GM18907 (cell line): Measurements from ENCODE around the gene COL5A1.
"Not testable (repeated sequence)": the region's sequence is repeated elsewhere in the genome, so short reads cannot be mapped to it uniquely, and the experiment has no call there.

Experiments
- ATAC-seq: cut with Tn5 transposase; IDR thresholded peaks from one replicate; pipeline ENCODE4 v1.9.1; 2021; ENCODE audit warnings: mild to moderate bottlenecking, moderate library complexity; ENCODE audit not compliant: unreplicated experiment

COL5A1 gene

DNA sequence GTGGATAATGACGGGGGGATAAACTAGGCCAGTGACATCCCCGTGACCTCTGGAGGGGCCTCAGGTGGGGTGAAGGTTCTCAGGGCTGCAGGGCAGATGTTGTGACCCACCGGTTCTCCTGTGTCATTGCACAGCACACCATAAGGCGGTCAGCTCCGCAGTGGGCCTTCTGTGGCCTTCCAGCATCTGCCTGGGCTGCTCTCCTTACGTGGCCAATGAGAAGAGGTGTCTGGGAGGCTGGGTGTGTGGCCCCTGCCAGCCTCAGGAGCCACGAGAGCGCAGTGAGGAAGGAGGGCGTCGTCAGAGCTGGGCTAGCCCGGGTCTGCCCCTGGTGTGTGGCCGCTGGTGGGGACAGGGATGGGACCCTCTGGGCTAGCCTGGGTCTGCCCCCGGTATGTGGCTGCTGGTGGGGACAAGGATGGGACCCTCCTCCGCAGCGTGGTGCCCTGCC lies 48.7 kb downstream of the COL5A1 start:
- no peak for ATAC-seq

DNA sequence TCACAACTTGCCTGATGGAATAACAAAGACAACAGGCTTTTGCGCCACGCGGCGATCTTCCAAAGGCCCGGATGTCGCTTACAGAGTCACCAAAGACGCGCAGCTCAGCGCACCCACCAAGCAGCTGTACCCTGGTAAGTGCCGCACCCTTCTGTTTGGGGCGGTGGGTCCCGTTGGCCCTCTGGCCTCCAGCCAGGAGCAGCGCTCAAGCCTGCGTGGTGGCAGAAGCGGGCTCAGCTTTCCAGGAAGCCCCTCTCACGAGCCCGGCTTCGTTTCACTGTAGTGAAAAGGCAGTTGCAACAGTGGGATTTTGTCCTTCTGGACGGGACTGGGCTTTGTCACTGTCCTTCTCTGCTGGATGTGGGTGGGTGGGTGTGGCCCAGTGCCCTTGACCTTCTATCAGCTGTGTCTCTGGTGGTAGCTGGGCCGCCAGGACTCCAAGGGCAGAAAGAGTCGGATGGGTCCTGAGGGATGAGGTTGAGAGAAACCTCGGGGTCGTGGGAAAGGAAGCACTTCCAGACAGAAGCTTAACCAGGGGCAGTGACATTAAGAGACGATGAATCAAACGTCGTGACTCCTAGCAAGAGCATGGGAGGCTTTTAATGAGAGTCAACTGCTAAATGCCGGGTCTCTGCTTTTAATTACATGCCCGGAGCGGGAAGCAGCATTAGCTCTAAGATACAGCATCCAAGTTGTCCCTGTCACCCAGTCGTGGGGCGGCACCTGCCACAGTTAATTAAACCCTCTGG lies 49.5 kb downstream of the COL5A1 start:
- ATAC-seq = no peak

GRCh38 chr9:134691695-134692572 lies 50.3 kb downstream of the COL5A1 start:
- ATAC-seq = no peak

GRCh38 chr9:134692573-134692860 lies 50.9 kb downstream of the COL5A1 start:
- ATAC-seq = no peak

- no peak for ATAC-seq
These were observed 51.4 kb downstream of the COL5A1 start for GRCh38 chr9:134693011-134693410.

DNA sequence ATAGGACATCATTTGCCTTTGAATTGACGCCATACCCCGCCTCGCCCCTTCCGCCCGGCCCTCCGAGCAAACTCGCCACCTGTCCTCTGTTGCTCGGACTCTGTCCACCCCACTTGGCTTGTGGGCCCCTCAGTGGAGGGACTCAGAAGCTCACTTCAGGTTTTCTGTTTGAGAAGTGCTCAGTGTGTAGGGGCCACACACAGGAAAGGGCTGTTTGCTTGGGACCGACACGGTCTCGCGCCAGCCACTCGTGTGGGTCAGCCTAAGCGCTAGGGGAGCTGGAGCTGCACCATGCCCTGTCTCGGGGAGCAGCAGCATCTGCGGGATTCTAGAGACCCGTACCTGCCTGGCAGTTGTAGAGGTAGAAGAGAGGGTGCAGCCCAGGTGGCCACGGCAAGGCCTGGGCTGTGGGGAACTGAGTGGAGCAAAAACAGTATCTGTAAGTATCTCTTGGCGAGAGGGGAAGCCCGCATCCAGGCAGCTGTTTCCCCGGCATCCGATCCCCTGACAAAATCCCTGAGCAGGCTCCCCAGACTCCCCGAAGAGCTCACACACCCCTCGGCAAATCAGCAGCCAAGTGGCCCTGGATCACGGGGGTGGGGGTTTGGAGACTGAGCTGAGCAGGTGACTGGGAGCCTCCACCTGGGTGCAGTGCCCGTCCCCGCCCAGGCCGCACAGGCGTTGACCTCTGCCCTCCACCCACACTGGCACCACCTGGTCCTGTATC lies 52.2 kb downstream of the COL5A1 start:
- ATAC-seq = no peak

DNA sequence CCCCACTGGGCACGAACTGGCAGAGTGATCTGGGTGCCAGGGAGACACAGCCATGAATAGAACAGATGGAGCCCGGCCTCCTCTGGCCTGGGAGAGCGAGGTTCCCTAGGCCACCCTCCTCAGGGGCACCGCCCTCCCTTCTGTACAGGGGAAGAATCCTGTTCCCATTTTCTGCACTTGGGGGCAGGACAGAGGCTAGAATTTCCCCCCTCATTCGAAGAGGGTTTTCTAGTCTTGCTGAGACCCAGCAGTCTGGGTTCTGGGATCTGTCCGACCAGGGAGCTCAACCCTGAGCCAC lies 52.7 kb downstream of the COL5A1 start:
- no peak for ATAC-seq

GRCh38 chr9:134694714-134695113 lies 53.1 kb downstream of the COL5A1 start:
- ATAC-seq = no peak

DNA sequence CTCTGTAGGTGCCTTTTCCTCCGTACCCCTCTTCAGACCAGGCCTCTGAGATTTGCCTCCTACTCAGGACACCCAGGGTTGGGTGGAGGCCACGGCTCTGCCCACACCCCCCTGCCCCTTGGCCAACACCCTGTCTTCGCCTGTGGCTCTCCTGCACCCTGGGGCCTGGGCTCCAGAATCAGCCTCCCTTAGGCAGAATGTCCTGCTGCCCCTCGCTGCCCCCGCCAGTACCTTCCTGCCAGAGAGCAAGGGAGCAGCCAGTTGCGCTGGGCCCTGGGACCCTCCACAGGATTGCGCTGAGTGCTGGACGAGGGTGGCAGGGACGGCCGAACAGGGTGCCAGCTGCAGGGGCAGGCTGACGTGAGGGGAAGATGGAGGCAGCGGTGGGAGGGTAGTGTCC lies 53.5 kb downstream of the COL5A1 start:
- no peak for ATAC-seq

- ATAC-seq = no peak
These were observed 54.8 kb downstream of the COL5A1 start for GRCh38 chr9:134696433-134696832.

DNA sequence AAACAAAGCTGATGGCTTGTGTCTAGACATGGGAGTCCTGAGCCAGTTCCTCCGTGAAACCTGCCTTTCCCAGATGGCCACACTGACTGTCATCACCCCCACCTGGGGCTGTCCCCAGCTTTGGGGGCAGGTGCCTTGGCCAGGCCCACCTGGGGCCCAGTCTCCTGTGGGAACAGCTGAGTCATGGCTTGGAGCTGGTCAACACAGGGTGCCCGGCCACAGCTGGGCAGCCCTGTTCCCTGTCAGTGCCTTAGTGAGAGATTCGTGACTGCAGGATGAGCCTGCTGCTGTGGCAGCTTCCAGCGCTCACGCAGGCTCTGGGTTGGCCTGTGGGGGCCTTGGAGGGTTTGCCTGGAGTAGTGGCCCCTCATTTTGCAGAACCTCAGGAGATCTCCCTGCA lies 56.5 kb downstream of the COL5A1 start:
- ATAC-seq = no peak

DNA sequence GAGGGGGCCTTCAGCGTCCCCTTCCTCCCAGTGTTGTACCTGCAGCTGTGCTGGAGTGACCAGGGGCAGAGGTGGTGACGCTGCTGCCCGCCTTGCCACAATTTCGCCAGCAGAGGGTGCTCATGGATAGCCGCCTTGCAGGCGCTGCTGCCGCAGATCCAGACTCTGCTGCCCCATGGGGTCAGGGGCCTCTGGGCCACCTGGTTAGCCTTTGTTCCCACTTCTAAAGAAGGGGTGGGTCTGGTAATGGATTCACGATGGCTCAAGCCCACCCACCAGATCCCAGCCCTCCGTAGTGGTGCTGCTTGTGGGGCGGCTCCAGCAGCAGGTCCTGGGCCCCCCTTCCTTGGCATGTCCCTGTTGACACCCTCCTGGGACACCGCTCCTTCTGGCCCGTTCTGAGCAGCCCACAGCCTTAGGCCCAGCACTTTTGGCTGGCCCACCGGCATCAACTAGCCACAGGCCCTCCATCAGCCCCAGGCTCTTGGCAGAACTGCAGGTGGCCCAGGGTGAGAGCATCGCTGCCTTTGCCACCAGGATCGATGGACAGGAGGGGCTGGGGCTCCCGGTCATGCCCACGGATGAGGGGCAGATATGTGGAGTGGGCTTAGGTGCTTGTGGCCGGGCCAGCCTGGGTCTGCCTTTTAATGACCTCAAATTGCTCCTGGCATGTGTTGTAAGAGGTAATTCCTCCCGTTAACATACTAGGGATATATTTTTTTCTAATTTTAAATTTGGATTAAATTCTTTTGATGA lies 57.2 kb downstream of the COL5A1 start:
- ATAC-seq = no peak

DNA sequence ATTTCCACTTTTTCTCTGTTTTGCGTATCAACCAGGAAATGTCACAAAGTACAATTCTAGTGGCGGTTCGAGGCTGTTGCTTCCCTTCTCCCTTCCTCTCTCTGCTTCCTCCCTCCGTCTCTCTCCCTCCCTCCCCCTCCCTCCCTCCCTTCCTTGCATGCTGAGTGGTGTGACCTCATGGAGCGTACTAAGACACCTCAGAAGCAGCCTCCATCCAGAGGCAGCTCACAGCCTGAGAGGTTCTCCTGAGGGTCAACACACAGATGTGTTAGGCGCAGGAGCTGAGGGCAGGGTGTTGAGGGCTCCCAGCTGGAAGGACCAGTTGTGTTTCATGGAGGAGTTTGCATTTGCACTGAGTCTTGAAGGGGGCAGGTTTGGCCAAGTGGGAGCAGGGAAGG lies 57.7 kb downstream of the COL5A1 start:
- no peak for ATAC-seq

DNA sequence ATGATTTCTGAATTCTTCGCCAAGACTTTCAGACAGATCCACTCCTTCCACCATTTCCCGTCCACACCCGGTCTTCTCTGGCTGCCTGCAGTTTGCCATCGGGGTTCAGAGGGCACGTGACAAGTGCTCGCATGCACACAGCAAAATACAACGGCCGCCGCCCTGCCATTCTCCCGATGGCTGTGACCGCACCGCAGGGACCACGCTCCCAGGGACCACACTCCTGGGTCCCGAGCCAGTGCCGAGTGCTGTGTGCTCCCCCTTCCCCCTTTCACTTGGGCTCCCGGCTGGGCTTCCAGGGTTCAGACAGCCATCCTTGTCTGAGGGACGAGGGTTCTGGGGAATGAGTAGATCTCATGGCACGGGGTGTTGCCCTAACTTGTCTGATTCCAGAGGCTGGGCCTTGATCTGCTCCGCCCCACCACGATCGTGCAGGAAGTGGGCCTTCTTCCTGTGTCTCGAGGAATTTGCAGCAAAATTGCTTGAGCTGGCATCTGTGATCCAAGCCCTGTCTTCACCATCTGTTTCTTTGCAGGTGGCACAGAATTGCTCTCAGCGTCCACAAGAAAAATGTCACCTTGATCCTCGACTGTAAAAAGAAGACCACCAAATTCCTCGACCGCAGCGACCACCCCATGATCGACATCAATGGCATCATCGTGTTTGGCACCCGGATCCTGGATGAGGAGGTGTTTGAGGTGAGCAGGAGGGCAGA lies 59.2 kb downstream of the COL5A1 start:
- no peak for ATAC-seq

DNA sequence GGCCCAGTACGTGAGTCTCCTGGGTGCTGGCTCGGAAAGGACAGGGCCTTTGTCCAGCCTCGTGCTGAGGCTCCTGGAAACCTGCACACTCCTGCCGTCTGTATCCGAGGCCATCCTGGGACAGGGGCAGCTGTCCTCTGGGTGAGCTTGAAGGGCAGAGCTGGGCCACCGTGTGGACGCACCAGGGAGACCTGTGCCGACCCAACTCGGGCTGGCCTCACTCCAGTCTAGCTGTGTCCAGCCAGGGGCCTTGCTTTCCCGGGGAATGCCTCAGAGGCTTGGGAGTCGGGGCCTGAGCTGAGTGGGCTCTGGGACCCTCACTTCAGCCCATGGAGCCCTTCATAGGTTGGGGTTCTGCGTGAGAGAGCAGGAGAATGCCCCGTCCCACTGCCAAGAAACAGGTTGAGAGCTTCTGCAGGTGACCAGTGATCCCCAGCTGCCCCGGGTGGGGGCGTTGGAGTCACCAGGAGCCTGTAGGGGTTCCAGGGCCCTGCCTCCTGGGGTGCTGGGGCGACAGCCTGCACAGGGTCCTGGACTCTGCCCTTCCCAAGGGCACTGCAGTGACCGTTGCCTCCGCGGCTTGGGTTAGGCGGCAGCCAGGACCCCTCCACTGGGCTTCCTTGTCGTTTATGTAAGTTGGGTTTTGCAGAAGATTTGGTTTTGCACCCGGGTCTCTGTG lies 60.1 kb downstream of the COL5A1 start:
- no peak for ATAC-seq

GRCh38 chr9:134702291-134702690 lies 60.7 kb downstream of the COL5A1 start:
- no peak for ATAC-seq

- not testable (repeated sequence) for ATAC-seq
These were observed 62.1 kb downstream of the COL5A1 start for GRCh38 chr9:134703730-134704114.

DNA sequence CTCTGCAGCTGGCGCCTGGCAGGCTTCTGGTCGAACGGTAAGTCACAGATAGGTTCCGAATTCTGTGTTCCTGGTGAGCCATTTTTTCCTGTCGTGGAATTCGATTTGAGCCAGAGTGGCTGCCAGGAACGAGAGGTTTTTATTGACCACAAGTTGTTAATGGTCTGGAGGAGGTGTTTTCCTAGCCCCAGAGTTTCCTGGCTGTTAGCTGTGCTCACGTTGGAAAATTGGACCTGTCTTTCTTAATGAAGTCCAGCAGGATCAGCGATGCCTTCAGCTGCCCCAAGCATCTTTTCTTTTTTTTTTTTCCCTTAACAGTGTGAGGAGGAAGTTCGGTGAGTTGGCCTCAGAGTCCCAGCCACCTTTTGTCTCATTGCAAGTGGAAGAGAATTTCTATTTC lies 62.9 kb downstream of the COL5A1 start:
- ATAC-seq = no peak

DNA sequence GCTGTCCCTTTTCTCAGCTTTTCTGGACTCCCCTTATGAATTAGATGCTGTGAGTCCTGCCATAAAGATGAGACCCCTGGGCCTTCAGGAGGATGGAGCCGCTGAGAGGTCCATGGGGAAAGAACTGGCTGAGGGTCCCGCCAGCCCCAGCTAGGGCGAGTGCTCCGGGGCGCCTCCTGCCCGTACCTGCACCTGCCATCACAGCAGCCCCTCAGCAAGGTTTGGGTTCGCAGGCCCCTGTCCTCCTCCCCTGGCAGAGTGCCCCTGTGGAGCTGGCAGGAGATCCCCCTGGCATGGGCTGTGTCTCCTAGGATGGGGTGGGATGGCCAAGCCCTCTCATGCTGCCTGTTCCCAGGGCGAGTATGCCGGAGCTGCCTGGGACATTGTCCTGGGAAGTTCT lies 64.2 kb downstream of the COL5A1 start:
- ATAC-seq = no peak

DNA sequence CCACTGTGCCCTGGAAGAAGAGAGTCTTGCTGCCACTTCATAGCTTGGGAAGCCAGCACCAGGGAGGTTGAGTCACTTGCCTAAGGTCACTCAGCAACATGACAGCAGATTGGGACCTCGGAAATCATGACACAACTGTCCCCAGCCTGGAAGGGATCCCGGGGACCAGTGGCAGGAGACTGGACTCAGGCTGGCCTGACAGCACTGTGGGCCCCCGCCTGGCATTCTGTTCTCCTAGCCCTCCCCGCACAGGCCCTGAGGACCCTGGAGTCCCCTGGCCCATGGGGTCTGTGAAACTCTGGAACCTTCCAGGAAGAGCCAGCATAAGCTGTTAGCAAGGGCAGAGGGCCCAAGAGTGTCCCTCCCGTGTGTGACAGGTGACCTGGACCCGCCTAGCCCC lies 64.9 kb downstream of the COL5A1 start:
- no peak for ATAC-seq
